Stimulated activated CD4-positive, alpha-beta T cell treated with anti-CD3 and anti-CD28 coated beads, Interleukin-1b, Interleukin-23, amount 100 ng/mL, for 1 hour (primary cell): Measurements from ENCODE around the gene SLC1A1.
"Not testable (repeated sequence)": the region's sequence is repeated elsewhere in the genome, so short reads cannot be mapped to it uniquely, and the experiment has no call there.

Source experiments
- DNase-seq, 2 donors: peaks; one replicate each; pipeline ENCODE4 v3.0.0-alpha.2; 2020; ENCODE audit warnings: low read depth in 2 of 2

Gene SLC1A1

DNA sequence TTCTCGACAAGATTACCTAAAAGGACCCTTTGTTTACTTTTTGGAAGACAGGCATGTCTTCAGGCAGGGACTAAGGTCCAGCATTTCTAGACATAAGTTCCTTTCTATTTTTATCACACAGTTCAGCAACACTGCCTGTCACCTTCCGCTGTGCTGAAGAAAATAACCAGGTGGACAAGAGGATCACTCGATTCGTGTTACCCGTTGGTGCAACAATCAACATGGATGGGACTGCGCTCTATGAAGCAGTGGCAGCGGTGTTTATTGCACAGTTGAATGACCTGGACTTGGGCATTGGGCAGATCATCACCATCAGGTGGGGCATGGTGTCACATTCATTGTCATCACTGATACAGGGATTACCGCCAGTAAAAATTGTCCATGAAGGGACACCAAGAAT, 86.2 kb downstream of the SLC1A1 start:
- no peak for DNase-seq

DNA sequence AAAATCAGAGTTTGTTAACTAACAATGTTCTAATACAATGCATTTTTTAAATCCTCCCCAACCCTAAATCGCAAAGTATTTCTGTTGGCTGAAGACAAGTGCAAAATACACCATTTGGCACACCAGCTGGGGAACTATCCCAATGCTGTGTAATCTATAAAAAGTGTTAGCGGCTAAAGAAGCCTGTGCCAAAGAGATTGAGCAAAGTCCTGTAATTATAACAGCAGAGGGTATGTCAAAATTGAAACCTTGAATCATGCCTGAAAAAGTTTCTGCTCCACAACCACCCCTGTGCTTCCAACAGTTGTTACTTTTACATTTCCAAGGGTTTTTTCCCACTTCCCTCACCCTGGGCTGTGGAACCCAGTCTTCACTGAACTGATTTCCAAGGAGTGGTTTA, 88.7 kb downstream of the SLC1A1 start:
- DNase-seq, result no peak

DNA sequence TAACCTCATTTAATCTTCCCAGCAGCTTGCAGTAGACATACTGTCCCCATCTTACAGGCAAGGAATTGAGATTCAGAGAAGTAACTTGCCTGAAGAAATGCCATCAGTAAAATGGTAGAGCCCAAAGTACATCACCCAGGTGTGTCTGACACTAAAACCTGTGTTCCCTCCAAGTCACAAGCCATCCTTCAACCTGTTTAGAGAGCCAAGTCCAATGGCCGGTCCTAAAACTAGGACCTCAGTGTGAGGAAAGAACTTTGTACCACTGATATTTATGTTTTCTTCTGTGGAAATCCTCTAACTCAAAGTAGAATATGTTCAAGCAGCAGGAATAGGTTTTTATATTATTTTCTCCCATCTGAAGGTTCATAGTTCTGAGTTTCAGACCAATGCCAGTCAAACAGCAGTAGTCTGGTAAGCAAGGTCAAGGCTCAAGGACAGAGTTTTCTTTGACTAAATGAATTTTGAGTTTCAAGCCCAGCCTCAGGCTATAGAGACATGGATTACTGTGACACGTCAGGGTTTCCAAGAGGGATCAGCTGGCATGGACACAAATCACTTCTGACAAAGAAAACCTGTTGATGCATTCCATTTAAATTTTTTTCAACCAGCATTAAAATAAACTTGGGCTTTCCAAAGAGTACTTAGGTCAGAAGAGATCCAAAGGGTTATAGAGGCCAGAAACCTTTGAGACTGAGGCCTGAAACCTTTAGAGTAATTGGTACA, 90.9 kb downstream of the SLC1A1 start:
- no peak for DNase-seq

DNA sequence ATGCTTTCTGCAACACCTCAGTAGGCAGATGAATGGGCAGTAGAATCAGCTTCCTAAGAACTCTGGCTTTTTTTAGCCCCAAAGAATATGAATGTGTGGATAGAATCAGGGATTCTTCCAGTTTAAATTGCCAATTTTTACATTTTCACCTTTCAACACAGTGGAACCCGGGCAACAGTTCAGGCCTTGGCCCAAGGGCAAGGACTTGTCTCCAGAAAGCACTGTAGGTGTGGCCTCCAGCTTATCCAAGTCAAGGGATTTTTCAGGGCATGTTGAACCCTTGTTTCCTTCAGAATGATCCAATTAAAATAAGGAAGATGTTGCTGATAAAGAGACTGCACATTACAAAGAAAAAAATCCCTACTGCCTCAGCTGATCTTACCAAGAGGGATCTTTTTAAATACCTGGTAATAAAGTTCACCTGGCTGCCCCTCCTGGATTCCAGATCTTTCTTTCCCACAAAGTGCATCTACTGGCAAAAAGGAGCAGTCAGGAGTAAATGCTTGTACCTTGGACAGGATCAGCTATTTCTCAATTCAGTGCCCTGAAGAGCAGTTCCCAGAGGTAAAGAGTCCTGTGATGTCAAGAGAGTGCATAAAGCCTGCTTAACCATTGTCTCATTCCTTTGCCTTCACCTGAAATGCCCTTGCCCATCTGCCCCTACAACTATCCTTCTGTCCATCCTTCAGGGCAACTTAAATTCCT, 91.7 kb downstream of the SLC1A1 start:
- no peak for DNase-seq

DNA sequence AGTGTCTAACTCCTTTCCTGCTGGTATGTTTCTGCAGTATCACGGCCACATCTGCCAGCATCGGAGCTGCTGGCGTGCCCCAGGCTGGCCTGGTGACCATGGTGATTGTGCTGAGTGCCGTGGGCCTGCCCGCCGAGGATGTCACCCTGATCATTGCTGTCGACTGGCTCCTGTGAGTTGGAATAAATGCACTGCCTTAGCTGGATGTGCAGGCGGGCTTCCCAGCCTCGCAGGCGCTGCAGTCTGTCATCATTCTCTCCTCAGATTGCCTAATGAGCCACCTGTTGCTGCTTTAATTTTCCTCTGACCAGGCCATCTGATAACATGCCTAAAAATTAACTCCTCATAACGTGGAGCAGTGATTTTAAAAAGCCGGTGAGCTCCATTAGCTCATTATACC, 92.7 kb downstream of the SLC1A1 start:
- no peak for DNase-seq

DNA sequence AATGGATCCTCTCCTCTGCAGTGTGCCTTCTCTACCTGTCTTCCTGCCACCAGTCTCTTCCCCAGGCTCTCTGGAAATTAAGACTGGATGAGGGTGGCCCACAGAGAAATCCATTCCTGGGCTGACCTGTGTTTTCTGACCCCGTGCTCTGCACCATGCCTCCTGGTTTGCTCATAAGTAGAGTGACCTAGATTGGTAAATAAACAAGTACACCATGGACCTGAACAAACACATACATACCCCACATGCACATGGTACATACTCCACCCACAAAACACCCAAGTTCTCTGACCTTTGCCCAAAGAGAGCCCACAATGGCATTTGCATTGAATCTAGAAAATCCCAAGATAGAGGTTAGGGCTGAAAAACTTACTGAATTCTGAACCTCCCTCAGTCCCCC, 94.4 kb downstream of the SLC1A1 start:
- DNase-seq, result no peak

DNA sequence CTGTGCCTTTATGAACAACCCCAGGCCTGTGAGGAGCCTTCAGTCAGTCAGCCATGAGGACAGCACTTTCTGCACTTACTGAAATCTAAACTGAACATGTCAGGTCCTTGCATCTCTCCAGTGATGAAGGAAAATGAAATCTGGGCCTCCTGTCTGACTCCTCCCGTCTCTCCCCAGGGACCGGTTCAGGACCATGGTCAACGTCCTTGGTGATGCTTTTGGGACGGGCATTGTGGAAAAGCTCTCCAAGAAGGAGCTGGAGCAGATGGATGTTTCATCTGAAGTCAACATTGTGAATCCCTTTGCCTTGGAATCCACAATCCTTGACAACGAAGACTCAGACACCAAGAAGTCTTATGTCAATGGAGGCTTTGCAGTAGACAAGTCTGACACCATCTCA, 94.9 kb downstream of the SLC1A1 start:
- DNase-seq, result no peak

DNA sequence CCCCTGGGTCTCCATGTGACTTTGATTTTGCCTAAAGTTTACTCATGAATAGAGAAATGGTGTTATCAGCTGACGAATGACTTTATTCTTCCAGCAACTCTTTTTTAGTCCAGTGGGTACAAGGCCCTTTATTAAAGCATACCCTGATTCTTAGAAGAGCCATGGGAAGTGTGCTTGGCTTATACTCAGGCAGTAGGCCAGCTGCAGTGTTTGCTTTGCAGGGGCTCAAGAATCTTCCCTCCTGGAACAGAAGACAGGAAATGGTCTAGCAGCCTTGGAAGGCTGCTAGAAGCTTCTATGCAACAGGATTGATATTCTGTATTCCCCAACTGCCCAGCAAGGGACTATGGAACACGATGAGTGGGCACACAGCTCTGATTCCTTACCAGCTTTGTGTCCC, 98.5 kb downstream of the SLC1A1 start:
- DNase-seq, result no peak

DNA sequence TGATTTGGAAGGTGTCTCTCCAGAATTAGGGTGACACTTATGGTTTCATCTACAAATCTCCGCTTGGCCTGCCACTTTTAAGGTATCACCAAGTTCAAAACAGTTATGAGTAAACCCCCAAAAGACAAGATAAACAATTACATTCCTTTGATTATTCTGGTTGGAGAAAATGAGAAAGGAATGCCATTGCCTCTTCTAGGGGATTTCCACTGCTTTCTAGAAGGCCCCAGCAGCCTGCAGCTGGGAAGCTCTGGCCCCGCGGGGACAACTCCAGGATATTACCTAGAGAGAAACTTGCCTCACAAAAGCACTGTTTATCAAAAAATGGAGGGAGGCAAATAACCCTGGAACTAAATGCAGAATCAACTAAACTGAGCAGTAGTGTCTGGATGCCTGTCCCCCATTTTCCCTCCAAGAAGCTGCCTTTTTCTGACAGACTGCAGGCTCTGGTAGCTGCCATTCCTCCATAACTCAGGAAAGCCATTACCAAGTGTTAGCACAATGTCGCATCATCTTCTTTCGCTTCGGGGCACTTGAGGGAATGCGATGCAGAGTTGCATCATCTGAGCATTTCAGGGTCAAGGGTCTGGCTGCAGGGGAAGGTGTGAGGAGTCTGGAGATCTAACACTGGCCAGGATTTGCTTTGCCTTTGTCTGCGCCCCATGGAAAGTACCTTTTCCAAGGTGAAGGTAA, 100.3 kb downstream of the SLC1A1 start:
- DNase-seq, result no peak

DNA sequence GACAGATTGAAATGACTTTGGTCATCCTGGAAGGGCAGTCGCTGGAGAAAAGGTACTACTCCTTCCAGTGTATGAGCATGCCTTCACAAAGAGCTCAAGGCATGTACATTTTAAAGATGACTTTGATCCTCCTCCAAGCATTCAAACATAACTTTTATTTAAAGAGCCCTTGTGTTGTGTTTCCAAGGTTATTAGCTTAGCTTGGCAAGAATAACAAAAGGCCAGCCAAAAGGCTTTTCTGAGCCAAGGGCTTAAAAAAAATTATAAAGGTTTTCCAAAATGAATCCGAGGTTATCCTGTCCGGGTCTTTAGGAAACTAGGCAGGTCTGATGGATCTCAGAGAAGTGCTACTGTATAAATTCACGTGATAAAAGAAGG, 100.8 kb downstream of the SLC1A1 start:
- DNase-seq, result no peak

DNA sequence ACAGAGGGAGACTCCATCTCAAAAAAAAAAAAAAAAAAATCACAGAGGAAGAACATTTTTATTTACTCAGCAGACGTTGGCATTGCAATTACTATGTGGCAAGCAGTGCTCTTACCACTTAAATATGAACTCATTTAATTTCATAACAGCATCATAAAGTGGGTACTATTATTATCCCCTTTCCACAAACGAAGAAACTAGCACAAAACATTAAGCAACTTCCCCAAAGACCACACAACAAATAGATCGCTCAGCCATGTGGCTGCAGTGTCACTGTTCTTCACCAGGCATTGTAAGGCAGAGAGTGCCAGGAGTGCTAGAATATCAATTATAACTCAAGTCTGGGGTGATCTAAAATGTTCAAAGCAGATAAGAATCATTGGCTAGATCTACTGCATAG, 102.0 kb downstream of the SLC1A1 start:
- DNase-seq, result no peak

DNA sequence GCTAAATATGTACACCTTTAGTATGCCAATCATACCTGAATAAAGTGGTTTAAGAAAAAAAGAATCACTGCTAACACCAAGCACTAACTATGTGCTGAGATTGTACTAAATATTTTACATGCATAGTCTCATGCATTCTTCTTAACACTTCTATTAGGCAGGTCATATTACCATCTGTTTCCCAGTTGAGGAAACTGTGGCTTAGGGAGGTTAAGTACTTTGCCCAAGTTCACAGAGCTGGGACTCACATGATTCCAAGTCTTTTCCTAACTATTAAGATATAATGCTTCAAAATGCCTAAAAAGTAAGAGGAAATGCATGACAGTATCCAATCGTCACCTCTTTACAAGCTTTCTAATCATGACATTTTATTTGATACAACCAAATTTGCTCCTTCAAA, 102.6 kb downstream of the SLC1A1 start:
- no peak for DNase-seq

DNA sequence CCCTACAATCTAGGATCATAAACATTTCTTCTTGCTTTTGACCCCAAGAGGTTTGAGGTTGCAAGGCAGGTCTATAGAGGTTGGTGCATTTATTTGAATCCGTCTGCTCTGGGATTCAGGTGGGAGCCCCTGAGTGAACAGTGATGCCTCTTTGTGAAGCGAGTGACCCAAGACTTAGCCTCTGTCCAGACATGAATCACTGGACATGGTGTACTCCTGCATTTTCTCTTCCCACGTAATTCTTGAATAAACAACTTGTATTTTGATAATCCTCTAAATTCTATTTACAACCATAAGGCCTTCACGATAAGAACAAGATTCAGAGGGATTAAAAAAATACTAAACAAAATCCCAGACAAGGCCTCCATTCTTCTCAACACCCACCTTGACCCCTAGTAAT, 104.3 kb downstream of the SLC1A1 start:
- DNase-seq, result no peak

DNA sequence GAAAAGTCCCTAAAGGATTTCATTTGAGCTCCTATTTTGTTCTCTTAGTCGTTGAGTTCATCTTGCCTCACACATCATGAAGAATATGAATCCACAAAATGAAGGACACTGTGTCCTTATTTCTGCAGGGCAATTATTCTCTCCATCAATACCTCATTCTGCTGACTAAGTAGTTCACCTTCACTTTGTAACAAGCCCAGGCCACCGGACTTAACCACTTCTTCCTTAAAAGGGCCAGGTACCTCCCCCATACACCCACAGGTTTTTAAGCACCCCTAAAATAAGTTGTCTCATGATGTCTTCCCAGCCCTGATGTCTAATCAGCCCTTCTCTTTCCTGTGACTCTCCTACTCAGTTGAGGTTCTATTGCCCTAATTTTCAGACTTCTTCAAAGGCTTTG, 104.7 kb downstream of the SLC1A1 start:
- no peak for DNase-seq

DNA sequence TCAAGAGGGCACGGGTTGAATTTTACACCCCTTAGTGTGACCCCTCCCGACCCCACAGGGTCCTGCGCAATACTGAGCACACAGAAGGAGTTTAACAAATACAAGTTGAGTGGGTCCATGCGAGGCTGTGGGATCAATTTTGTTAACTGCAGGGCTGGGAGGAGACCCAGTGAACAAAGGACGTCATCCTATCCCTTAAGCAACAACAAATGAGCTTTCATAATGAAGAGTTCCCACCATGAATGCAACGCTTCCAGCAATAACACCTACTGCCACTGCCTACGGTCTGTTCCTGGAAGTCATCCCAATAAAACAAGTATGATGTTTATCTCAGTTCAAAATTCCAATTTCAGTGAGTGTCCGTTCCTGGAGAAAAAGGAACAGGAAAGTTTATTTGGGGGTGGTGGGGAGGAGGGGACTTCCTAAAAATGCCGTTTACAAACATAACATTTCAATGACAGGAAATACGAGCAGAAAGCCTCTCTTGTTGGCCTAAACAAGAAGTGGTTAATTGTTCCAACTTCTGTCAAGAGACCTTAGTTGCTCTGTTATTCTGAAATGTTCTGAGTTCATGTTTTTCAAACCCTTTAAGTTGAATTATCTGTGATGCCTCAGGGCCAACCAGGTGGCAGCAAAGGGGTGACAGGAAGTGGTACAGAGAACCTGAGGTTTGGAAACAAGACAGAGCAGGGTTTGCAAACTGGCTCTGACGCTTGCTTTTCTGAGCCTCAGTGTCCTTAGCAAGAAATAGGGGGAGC, 106.1 kb downstream of the SLC1A1 start:
- DNase-seq, result peak in 1 of 2 donors; percentile 2

DNA sequence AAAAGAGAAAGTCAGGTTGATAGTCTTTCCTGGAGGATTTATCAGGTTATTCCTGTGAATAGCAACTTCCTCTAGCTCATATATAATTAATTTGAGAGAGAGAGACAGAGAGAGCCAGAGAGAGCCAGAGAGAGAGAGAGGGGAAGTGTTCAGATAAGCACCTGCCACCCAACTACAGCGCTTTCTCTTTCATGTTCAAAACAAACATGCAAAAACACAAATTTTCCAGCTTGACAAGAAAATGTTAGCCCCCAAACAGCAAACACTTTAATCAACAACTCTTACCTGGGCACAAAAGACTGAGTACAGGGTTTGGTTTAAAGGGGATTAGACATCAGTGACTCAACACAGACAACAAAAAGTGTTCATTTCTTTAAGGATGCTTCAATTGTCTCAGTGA, 110.1 kb downstream of the SLC1A1 start:
- DNase-seq, result no peak

DNA sequence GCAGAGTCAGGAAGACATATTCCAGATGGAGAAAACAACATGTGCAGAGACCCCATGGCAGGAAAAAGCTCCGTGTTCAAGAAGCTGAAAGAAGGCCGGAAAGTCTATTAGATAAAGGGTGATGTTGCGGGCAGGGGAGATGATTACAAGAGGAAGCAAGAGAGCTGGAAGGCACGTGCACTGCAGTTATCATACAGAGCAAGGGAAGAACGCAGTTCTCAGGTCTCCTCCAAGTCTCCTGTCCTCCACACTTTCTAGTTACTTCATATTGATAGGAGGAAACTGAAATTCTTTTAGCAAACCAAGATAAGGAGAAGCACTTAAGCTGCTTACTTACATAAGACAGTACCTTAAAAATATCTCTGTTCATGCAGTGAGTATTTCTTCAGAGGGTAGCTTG, 113.6 kb downstream of the SLC1A1 start:
- DNase-seq, result no peak

DNA sequence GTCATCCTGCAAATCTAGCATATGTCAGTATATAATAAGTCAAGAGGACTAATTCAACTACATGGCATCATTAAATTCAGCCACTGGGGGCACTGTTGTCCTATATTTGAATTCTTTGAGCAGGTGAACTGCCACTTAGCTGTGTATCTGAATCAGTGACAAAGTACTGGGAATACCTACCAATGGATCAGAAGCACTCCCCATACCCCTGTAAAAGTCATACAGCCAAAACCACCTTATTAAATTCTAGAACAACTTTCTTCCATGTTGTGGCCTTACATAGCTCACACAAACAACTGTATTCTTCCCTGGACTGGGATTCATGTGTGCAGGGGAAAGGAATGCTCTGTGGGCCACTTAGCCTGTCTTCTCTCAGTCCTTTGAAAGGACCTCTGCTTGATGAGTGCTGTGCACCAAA, 114.4 kb downstream of the SLC1A1 start:
- peak; percentile 27 for DNase-seq

DNA sequence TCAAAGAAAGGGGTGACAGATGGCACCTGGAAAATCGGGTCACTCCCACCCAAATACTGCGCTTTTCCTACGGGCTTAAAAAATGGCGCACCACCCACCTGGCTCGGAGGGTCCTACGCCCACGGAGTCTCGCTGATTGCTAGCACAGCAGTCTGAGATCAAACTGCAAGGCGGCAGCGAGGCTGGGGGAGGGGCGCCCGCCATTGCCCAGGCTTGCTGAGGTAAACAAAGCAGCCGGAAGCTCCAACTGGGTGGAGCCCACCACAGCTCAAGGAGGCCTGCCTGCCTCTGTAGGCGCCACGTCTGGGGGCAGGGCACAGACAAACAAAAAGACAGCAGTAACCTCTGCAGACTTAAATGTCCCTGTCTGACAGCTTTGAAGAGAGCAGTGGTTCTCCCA, 115.8 kb downstream of the SLC1A1 start:
- DNase-seq, result not testable (repeated sequence)

DNA sequence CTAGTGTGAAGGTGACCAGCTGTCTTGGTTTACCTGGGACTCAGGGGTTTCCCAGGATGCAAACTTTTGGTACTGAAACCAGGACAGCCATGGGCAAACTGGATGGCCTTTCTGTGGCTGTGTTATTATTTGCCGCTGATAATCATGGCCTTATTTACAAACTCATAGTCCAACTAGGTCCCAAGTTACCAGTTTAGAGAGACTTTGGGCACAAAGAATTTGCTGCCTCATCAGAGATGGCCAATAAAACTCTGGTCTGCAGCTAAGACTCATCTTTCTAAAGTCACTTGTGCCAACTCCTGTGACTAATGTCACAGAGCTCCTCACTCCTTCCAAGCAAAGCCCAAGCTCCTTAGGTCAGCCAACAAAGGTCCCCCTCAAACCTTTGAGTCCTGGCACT, 124.4 kb downstream of the SLC1A1 start:
- DNase-seq, result no peak

DNA sequence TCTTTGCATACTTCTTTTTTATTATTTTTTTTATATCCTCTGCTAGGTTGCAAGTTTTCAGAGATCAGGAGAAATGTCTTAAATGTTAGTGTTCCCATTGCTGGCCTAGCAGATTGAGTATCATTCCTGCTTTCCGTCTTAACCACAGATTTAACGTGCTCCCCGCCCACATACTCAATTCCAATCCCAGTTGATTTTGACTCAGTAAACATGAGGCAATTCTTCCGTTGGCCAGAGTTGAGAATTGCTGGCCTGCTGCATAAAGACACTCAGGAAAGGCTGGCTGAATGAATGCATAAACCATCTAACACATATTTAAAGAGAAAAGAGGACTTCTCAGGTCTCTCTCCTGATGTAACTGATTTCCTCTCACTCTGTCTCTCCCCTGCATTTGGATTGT, 125.0 kb downstream of the SLC1A1 start:
- DNase-seq, result no peak

DNA sequence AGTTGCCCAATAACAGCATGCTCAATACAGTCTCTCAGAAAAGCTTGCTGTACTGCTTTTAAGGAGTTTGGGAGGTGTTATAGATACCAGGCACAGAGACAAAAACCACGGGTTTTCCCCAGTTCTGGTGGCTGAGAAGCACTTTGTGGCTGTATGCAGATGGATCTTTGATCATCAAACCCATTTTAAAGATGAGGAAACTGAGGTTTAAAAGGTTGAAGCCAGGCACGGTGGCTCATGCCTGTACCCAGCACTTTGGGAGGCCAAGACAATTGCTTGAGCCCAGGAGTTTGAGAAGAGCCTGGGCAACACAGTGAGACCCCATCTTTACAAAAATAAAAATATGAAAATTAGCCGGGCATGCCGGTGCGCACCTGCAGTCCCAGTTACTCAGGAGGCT, 125.5 kb downstream of the SLC1A1 start:
- DNase-seq, result no peak
